Mononuclear cell (primary cell): ENCODE data around the gene NUDT9. TPM values are rescaled to one million over a fixed set of nuclear protein-coding genes. Genes with fewer than 3 reads are reported as not detected.
"Not testable (repeated sequence)": the region's sequence is repeated elsewhere in the genome, so short reads cannot be mapped to it uniquely, and the experiment has no call there.

Source experiments
- H3K27me3 ChIP-seq: 2 replicates; pipeline ENCODE4 v1.6.0; 2011; ENCODE audit warnings: low read length, control low read depth; ENCODE audit not compliant: insufficient read depth
- H3K4me1 ChIP-seq: 2 replicates; pipeline ENCODE4 v1.5.1; 2011; ENCODE audit warnings: mild to moderate bottlenecking, low read length, control low read depth; ENCODE audit not compliant: insufficient read depth
- H3K4me3 ChIP-seq: 2 replicates; pipeline ENCODE4 v1.5.1; 2011; ENCODE audit warnings: mild to moderate bottlenecking, low read length, moderate library complexity
- H3K9me3 ChIP-seq: 2 replicates; pipeline ENCODE4 v1.5.1; 2011; ENCODE audit warnings: low read depth, mild to moderate bottlenecking, control low read depth, low read length
- total RNA-seq: library from RNA; depleted of rRNA; stranded (reverse); fragments of >200 nt; gene quantifications from one replicate; pipeline ENCODE4 v1.2.3, GENCODE V29; 2012

NUDT9 gene, protein sequence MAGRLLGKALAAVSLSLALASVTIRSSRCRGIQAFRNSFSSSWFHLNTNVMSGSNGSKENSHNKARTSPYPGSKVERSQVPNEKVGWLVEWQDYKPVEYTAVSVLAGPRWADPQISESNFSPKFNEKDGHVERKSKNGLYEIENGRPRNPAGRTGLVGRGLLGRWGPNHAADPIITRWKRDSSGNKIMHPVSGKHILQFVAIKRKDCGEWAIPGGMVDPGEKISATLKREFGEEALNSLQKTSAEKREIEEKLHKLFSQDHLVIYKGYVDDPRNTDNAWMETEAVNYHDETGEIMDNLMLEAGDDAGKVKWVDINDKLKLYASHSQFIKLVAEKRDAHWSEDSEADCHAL
- total RNA-seq: 3.1 TPM

DNA sequence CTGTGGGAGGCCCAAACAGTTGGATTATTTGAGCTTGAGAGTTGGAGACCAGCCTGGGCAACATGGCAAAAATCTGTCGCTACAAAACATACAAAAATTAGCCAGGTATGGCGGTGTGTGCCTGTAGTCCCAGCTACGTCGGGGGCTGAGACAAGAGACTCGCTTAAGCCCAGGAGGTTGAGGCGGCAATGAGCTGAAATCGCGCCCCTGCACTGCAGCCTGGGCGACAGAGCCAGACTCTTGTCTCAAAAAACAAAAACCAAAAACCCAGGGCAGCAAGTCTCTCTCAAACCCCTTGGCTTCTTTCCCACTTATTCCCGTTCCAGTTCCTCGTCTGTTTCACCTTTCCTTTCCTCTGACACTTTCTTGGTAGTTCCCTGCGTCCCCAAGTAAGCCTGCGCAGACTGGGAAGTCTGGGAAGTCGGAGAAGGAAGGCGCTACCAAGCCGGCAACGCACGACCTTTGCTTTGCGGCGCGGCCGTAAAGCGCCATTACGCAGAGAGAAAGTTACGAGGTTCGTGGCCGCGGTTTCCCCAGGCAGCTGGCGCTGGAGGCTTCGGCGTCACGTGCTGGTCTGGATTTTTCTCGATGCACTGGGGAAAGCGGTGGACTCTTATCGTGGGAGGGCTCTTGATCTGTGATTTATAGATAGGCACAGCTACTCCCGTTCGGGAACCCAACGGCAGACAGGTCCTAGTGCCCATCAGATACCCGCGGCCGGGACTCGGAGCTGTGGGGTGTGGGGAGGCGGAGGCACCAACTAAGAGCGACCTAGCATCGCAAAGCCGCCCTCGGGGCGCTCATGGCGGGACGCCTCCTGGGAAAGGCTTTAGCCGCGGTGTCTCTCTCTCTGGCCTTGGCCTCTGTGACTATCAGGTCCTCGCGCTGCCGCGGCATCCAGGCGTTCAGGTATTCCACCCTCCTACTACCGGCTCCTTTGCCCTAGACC is at the start of gene NUDT9:
TSS of gene NUDT9 (plus strand) at position 470 of the 949 bp plus-strand sequence. CDS start at position 803, 333 bp downstream.
- Histone ChIP-seq H3K4me3 (peak within 1 kb of the TSS; percentile 81), H3K9me3 (no peaks in the 10 kb centered on the region), H3K4me1 (peaks cover 19% of the 10 kb centered on the region), H3K27me3 (no peaks in the 10 kb centered on the region)

DNA sequence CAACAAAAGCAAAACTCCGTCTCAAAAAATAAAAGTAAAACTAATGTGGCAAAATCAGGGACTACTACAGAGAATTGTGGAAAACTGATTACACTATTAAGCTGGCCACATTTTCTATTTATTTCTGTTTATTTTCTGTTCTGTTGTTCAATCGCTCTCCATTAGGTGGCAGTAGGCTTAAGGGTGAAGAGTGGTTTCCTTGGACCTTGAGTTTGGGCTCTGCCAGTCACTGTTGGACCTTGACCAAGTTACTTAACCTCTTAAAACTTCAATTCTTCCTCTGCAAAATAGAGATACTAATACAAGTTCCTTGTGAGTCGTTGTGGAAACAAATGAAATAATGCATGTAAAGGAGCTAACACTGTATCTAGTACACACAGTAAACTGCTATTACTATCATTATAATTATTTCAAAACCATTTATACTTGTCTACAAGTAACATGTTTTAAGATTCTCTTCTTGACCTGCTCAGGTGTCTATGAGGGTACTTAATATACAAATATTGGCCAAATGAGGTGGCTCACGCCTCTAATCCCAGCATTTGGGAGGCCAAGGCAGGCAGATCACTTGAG is 46.6 kb upstream of the NUDT9 start:
- no peaks in the 10 kb centered on the region for H3K27me3 ChIP-seq
- no peaks in the 10 kb centered on the region for H3K4me1 ChIP-seq
- no peak overlapping the region for H3K4me3 ChIP-seq
- H3K9me3 ChIP-seq: no peaks in the 10 kb centered on the region

DNA sequence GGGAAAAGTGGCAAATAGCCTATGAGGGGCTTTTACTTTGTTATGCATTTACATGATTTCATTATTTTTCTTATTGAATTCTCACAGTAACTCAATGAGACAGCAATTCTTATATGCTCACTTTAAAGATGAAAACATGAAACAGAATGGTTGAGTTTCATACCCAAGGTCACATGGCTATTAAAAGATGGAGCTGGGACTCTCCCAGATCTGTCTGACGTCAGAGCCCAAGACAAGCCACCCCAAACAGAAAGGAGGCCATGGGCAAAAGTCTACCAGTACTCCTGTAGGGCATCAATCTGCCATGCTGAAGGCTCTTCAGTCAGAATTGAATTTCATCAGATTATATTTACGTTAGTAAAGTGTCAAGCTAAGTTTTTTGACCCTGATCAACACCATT is 44.6 kb upstream of the NUDT9 start:
- no peaks in the 10 kb centered on the region for H3K4me1 ChIP-seq
- H3K9me3 ChIP-seq: no peaks in the 10 kb centered on the region
- no peaks in the 10 kb centered on the region for H3K27me3 ChIP-seq
- no peak overlapping the region for H3K4me3 ChIP-seq

DNA sequence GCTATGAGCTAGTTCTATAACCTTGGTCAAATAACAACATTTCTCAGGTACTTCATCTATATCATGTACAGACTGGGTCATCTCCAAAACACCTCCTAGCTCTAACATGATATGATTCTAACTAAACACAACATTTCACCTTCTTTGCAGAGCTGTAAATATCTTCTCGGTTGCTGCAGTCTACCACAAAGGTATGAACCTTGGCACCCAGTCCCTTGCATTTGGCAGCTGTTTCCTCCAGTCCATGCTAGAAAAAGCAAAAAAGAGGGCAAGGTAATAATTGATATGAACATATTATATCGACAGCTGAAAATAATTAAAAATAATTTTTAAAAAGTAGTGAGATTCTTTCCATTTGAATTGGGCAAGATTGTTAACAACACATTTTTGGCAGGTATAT is 40.3 kb upstream of the NUDT9 start:
- H3K9me3 ChIP-seq: no peaks in the 10 kb centered on the region
- H3K4me1 ChIP-seq: peaks cover 18% of the 10 kb centered on the region
- H3K4me3 ChIP-seq: no peak overlapping the region
- no peaks in the 10 kb centered on the region for H3K27me3 ChIP-seq

DNA sequence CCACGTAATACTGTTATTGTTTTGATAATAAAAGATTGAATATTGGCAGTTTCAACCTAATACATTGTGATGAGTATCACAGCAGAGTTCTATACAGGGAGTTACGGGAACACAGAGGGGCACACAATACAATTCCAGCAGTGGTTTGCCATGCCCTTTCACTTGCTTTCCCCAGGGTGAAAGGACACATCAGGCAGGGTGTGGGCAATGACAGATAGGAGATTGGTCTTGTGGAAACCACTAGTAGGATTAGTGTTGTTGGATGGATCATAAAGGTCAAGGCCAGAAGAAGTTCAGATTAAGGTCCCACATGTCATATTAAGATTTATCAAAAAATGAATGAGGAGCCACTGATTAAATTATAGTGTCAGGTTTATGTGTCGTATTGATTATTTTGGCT is 39.4 kb upstream of the NUDT9 start:
- no peaks in the 10 kb centered on the region for H3K27me3 ChIP-seq
- peaks cover 26% of the 10 kb centered on the region for H3K4me1 ChIP-seq
- H3K4me3 ChIP-seq: no peak overlapping the region
- no peaks in the 10 kb centered on the region for H3K9me3 ChIP-seq

DNA sequence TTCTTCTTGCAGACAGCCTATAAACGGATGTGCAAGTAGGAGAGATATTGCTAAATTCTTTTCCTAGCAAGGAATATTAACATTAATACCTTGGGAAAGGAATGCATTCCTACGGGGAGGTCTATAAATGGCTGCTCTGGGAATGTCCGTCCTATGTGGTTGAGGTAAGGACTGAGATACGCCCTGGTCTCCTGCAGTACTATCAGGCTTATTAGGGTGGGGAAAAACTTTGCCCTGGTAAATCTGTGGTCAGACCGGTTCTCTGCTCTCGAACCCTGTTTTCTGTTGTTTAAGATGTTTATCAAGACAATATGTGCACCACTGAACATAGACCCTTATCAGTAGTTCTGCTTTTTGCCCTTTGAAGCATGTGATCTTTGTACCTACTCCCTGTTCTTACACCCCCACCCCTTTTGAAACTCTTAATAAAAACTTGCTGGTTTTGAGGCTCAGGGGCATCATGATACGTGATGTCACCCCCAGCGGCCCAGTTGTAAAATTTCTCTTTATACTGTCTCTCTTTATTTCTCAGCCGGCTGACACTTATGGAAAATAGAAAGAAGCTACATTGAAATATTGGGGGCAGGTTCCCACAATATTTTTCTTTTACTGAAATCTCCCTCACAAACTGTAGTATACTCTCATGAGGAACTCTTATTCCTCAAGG is 37.8 kb upstream of the NUDT9 start:
- H3K4me3 ChIP-seq, H3K9me3 ChIP-seq, H3K27me3 ChIP-seq: not testable (repeated sequence)
- peaks cover 37% of the 10 kb centered on the region for H3K4me1 ChIP-seq

DNA sequence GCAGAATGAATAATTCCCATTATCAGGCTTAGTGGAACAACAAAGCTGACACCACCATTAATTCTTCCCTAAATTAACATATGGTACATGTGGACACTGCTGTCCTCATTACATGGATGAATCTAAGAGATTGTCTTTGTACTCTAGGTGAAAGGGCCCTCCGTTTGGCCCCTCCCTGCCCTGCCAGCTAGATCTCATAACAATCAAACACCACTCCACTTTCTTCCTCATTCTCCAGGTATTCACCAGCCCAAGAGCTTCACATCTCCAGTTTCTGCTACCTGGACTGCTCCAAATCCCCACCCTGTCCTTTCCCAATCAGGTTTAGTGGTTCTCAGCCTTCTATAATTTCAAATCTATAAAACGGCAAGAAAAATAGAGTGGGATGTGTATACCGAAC is 35.1 kb upstream of the NUDT9 start:
- Histone ChIP-seq H3K4me3 (no peak overlapping the region), H3K9me3 (no peaks in the 10 kb centered on the region), H3K4me1 (peaks cover 51% of the 10 kb centered on the region), H3K27me3 (no peaks in the 10 kb centered on the region)

DNA sequence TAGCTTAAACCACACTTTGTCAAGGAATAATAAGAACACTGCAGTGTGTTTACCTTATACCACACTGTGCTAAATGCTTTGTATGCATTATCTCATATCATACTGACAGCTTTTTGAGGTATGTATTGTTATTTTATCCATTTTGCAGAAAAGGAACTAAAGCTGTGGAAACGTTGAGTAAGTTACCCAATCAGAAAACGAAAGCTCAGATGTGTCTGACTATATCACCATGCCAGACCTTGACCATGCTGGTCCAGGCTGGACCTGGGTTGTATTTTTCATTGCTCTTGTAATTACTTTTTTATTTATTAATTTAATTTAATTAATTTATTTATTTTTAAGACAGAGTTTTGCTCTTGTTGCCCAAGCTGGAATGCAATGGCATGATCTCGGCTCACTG is 33.5 kb upstream of the NUDT9 start:
- Histone ChIP-seq H3K4me3 (peak overlapping the region; percentile 91), H3K4me1 (peaks cover 52% of the 10 kb centered on the region), H3K27me3 (no peaks in the 10 kb centered on the region), H3K9me3 (no peaks in the 10 kb centered on the region)

DNA sequence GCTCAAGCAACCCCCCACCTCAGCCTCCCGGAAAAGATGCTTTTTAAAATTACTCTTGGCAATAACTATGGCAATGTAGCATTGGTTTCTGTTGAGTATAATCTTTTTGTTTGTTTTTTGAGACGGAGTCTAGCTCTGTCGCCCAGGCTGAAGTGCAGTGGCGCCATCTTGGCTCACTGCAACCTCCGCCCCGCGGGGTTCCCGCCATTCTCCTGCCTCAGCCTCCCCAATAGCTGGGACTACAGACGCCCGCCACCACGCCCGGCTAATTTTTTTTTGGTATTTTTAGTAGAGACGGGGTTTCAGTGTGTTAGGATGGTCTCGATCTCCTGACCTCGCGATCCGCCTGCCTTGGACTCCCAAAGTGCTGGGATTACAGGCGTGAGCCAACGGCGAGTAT is 32.3 kb upstream of the NUDT9 start:
- Histone ChIP-seq H3K4me3 (peak overlapping the region; percentile 91), H3K4me1 (peaks cover 52% of the 10 kb centered on the region)
- H3K9me3 ChIP-seq, H3K27me3 ChIP-seq: not testable (repeated sequence)

DNA sequence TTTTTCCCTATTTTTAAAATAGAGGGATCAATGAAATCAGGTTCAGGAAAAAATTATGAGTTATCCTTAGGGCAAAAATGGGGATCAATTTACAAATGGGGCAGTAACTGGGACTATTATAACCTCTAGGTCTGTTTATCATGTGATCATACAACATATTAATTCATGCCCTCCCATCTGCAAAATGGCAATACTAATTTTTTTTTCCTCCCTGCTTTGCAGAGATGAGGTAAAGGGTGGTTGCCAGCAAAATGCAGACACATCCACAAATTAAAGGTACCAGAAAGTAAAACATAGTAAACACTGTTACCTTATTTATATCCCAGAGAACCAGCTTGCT is 31.9 kb upstream of the NUDT9 start:
- peak overlapping the region; percentile 91 for H3K4me3 ChIP-seq
- no peaks in the 10 kb centered on the region for H3K9me3 ChIP-seq
- peaks cover 49% of the 10 kb centered on the region for H3K4me1 ChIP-seq
- H3K27me3 ChIP-seq: no peaks in the 10 kb centered on the region

DNA sequence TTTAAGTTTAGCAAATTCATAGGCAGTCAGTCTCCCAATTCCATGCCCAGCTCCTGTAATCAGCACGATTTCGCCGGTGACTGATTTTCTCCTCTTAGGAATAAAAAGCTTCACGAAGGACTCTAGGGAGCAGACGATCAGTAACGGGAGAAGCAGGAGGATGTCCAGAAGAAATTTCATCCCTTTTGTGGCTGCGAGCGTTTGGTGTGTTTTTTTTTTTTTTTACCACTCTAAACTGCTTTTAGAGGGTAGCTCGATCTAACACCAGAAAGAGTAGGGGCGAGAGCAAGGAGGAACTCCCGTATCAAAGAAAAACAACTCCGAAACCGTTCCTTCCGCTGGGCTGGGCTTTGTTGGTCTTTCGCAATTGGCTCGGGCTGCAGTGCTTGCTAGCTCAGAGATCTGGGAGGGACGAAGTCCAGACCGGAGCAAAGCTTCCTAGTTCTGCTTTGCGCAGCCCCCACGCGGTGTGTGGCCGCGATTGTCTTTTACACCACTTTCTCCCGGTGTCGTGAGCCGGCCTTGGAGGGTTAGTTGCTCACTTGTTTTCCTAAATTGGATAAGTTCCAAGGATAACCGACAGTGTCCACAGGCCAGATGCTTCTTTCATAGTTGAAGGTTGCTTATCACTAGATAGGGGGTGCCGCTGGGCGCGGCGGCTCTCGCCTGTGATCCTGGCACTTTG is 31.3 kb upstream of the NUDT9 start, which contains the start of gene HSD17B11:
TSS of gene HSD17B11 (minus strand) at position 298 of the 685 bp plus-strand sequence. CDS start at position 180, 118 bp downstream.
- Histone ChIP-seq H3K27me3 (no peaks in the 10 kb centered on the region), H3K4me3 (peak within 1 kb of the TSS; percentile 91), H3K4me1 (peaks cover 44% of the 10 kb centered on the region), H3K9me3 (no peaks in the 10 kb centered on the region)

DNA sequence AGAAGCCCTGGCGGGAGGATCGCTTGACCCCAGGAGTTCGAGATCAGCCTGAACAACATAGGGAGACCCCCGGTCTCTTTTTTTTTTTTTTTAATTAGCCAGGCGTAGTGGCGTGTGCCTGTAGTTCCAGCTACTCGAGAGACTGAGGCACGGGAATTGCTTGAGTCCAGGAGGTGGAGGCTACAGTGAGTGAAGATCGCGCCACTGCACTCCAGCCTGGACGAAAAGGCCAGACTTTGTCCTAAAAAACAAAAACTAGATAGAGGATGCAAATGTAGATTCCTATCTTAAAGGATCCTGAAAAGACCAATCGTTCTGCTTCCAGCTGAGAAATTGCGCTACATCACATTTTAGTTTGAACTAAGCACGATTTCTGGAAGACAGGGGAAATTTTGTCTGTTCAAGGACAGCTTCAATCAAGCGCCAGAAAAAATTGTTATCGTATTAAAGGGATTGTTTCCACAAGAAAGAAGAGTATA is 30.8 kb upstream of the NUDT9 start:
- H3K27me3 ChIP-seq: no peaks in the 10 kb centered on the region
- H3K4me3 ChIP-seq: peak overlapping the region; percentile 91
- peaks cover 40% of the 10 kb centered on the region for H3K4me1 ChIP-seq
- H3K9me3 ChIP-seq: no peaks in the 10 kb centered on the region

DNA sequence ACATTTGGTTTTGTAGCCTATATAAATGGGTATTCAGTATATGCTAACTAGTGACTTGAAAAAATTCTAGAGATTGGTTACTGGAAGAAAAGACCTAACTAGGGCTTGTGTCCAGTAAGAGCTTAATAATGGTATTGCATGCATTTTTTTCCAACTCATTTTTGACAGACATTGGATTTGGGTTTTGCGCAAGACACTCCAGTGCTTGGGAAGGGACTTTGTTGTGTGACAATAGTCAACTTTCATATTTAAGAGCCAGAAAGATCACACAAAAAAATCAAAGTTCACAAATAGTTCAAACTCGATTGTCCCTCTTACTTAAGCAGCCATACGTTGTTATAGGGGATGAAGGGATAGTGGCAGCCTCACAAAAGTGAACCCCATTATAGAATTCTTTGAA is 30.2 kb upstream of the NUDT9 start:
- no peaks in the 10 kb centered on the region for H3K9me3 ChIP-seq
- peaks cover 34% of the 10 kb centered on the region for H3K4me1 ChIP-seq
- no peak overlapping the region for H3K4me3 ChIP-seq
- H3K27me3 ChIP-seq: no peaks in the 10 kb centered on the region

DNA sequence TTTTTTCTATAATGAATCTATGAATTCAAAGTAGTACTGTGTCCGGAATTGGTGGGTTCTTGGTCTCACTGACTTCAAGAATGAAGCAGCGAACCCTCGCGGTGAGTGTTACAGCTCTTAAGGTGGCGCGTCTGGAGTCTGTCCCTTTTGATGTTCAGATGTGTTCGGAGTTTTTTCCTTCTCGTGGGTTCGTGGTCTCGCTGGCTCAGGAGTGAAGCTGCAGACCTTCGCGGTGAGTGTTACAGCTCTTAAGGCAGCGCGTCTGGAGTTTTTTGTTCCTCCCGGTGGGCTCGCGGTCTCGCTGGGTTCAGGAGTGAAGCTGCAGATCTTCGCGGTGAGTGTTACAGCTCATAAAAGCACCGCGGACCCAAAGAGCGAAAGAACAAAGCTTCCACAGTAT is 27.3 kb upstream of the NUDT9 start:
- H3K4me3 ChIP-seq, H3K27me3 ChIP-seq, H3K9me3 ChIP-seq: not testable (repeated sequence)
- peaks cover 11% of the 10 kb centered on the region for H3K4me1 ChIP-seq
